DMS153 (cell line): ENCODE data around the gene TULP4.
"Not testable (repeated sequence)": the region's sequence is repeated elsewhere in the genome, so short reads cannot be mapped to it uniquely, and the experiment has no call there.

Experiments
- DNase-seq: peaks from one replicate; lab custom pipeline; 2025; lab: John Stamatoyannopoulos, UW

TULP4 gene

GRCh38 chr6:158529629-158530028 is 217.4 kb downstream of the TULP4 start:
- DNase-seq: no peak

GRCh38 chr6:158531566-158531965 is 219.3 kb downstream of the TULP4 start:
- DNase-seq: no peak

- no peak for DNase-seq
Observed at GRCh38 chr6:158531970-158532369, 219.7 kb downstream of the TULP4 start.

GRCh38 chr6:158536084-158536890 is 224.0 kb downstream of the TULP4 start:
- DNase-seq: peak; percentile 66

- peak; percentile 49 for DNase-seq
Observed at GRCh38 chr6:158536891-158537798, 224.9 kb downstream of the TULP4 start.

GRCh38 chr6:158538741-158539140 is 226.5 kb downstream of the TULP4 start:
- no peak for DNase-seq

GRCh38 chr6:158539413-158539812 is 227.1 kb downstream of the TULP4 start:
- no peak for DNase-seq

GRCh38 chr6:158539881-158540280 is 227.6 kb downstream of the TULP4 start:
- no peak for DNase-seq

GRCh38 chr6:158543606-158544185 is 231.4 kb downstream of the TULP4 start:
- DNase-seq: no peak

GRCh38 chr6:158544428-158544827 is 232.2 kb downstream of the TULP4 start:
- no peak for DNase-seq

GRCh38 chr6:158545043-158545966 is 233.0 kb downstream of the TULP4 start:
- DNase-seq: no peak

GRCh38 chr6:158548418-158549161 is 236.3 kb downstream of the TULP4 start:
- peak; percentile 99 for DNase-seq

GRCh38 chr6:158552055-158552795 is 240.0 kb downstream of the TULP4 start:
- no peak for DNase-seq

GRCh38 chr6:158552796-158553138 is 240.5 kb downstream of the TULP4 start:
- DNase-seq: no peak

- no peak for DNase-seq
Observed at GRCh38 chr6:158554611-158555361, 242.5 kb downstream of the TULP4 start.

- no peak for DNase-seq
Observed at GRCh38 chr6:158556113-158556512, 243.8 kb downstream of the TULP4 start.

GRCh38 chr6:158557110-158557509 is 244.8 kb downstream of the TULP4 start:
- not testable (repeated sequence) for DNase-seq

- DNase-seq: no peak
Observed at GRCh38 chr6:158557927-158558326, 245.7 kb downstream of the TULP4 start.
